HG03439 (cell line): ENCODE data around the gene HIGD1A.
A peak's percentile ranks its signal among the peaks of the same experiment; 100 is the strongest.

ENCODE experiments used
- ATAC-seq: cut with Tn5 transposase; IDR thresholded peaks from one replicate; pipeline ENCODE4 v1.9.1; 2021; ENCODE audit warnings: mild to moderate bottlenecking, moderate library complexity; ENCODE audit not compliant: unreplicated experiment

Gene HIGD1A

GRCh38 chr3:42804106-42804830, at the start of gene HIGD1A:
Gene HIGD1A, minus strand, starts transcription at chr3:42804490. Its CDS starts 10,237 bp downstream, at chr3:42794253.
- ATAC-seq, result peak; percentile 97

GRCh38 chr3:42853739-42854302, 49.5 kb upstream of the HIGD1A start:
- ATAC-seq, result no peak

GRCh38 chr3:42853056-42853455, 48.8 kb upstream of the HIGD1A start:
- no peak for ATAC-seq

GRCh38 chr3:42852441-42852840, 48.2 kb upstream of the HIGD1A start:
- no peak for ATAC-seq

- no peak for ATAC-seq
Measured at GRCh38 chr3:42851228-42851834, 47.0 kb upstream of the HIGD1A start.

GRCh38 chr3:42850263-42850662, 46.0 kb upstream of the HIGD1A start:
- no peak for ATAC-seq

GRCh38 chr3:42849017-42849416, 44.7 kb upstream of the HIGD1A start:
- ATAC-seq, result no peak

- no peak for ATAC-seq
Measured at GRCh38 chr3:42847731-42848130, 43.4 kb upstream of the HIGD1A start.

- ATAC-seq, result peak; percentile 69
Measured at GRCh38 chr3:42846685-42847522, 42.6 kb upstream of the HIGD1A start.

- no peak for ATAC-seq
Measured at GRCh38 chr3:42844815-42845214, 40.5 kb upstream of the HIGD1A start.

GRCh38 chr3:42844412-42844713, 40.1 kb upstream of the HIGD1A start:
- no peak for ATAC-seq

- no peak for ATAC-seq
Measured at GRCh38 chr3:42843713-42844411, 39.6 kb upstream of the HIGD1A start.

- ATAC-seq, result no peak
Measured at GRCh38 chr3:42841332-42841731, 37.0 kb upstream of the HIGD1A start.

GRCh38 chr3:42839616-42840015, 35.3 kb upstream of the HIGD1A start:
- peak; percentile 97 for ATAC-seq

- no peak for ATAC-seq
Measured at GRCh38 chr3:42838571-42838970, 34.3 kb upstream of the HIGD1A start.

GRCh38 chr3:42836150-42837123, 32.1 kb upstream of the HIGD1A start:
- no peak for ATAC-seq

GRCh38 chr3:42831321-42831713, 27.0 kb upstream of the HIGD1A start:
- no peak for ATAC-seq

- no peak for ATAC-seq
Measured at GRCh38 chr3:42830437-42831320, 26.4 kb upstream of the HIGD1A start.
